OCI-LY7 (cell line): ENCODE measurements around the gene TMEM63B.

Experiments
- EZH2phosphoT487 ChIP-seq: fragments of 200-600 bp; sonication (generic); IDR thresholded peaks from 2 replicates; pipeline ENCODE4 v1.6.1; 2018; ENCODE audit warnings: low read depth, borderline replicate concordance, mild to moderate bottlenecking, mixed run types, antibody characterized with exemption, low read length, moderate library complexity, mixed read lengths
- TF ChIP-seq, protein P1 (sequence below): fragments of 200-600 bp; sonication (generic); conservative IDR thresholded peaks from 2 replicates; pipeline ENCODE4 v1.5.1; 2014; ENCODE audit warnings: mild to moderate bottlenecking, antibody characterized with exemption, low read length, moderate library complexity, mixed read lengths

DNA sequence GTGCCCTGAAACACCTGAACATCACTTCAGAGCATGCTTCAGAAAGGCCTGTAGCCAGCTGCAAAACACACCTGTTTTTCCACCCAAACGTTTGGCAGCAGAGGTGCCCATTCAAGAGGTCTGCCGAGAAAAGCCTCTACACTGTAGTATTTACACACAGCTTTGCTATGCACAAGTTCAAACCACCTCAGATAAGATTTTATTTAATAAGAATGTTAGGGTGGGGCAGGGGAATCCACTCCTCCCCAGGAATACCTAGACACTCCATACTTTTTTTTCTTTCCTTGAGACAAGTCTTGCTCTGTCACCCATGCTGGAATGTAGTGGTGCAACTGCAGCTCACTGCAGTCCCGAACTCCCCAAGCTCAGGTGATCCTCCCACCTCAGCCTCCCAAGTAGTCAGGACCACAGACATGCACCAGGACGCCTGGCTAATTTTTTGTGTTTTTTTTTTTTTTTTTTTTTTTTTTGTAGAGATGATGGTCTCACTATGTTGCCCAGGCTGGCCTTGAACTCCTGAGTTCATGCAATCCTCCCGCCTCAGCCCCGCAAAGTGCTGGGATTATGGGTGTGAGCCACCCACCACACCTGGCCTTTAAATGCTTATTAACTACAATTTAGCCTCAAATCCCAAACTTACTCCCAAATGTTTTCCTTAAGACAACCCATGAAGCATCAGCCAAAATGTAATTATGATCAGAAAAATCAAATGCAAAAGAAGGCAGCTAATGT, 9.8 kb upstream of the TMEM63B start:
- TF ChIP-seq, protein P1, sequence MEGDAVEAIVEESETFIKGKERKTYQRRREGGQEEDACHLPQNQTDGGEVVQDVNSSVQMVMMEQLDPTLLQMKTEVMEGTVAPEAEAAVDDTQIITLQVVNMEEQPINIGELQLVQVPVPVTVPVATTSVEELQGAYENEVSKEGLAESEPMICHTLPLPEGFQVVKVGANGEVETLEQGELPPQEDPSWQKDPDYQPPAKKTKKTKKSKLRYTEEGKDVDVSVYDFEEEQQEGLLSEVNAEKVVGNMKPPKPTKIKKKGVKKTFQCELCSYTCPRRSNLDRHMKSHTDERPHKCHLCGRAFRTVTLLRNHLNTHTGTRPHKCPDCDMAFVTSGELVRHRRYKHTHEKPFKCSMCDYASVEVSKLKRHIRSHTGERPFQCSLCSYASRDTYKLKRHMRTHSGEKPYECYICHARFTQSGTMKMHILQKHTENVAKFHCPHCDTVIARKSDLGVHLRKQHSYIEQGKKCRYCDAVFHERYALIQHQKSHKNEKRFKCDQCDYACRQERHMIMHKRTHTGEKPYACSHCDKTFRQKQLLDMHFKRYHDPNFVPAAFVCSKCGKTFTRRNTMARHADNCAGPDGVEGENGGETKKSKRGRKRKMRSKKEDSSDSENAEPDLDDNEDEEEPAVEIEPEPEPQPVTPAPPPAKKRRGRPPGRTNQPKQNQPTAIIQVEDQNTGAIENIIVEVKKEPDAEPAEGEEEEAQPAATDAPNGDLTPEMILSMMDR, result no peak
- TF ChIP-seq EZH2phosphoT487, result no peak
